Stimulated activated CD4-positive, alpha-beta T cell treated with anti-CD3 and anti-CD28 coated beads, Interleukin-2, amount 100 ng/mL, for 48 hours (primary cell): ENCODE measurements around the gene XCR1.

ENCODE experiments used
- DNase-seq, 2 donors: peaks; one replicate each; pipeline ENCODE4 v3.0.0-alpha.2; 2020

XCR1 gene

DNA sequence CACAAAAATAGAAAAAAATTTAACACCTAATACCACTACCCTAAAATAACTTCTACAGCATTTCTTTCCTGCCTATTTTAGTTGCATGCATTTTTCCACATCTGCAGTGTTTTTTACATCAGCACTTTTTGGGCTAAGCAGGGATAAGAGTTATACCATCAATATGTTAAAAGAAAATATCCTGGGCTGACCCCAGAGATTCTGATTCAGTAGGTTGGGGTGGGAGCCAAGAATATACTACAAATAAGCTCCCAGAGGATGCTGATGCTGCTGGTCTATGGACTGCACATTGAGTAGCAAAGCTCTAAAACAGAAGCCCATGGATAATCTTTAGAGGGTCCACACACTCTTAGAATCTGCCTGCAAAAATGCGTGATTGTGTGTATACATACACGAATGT lies 46.5 kb downstream of the XCR1 start:
- DNase-seq = no peak

DNA sequence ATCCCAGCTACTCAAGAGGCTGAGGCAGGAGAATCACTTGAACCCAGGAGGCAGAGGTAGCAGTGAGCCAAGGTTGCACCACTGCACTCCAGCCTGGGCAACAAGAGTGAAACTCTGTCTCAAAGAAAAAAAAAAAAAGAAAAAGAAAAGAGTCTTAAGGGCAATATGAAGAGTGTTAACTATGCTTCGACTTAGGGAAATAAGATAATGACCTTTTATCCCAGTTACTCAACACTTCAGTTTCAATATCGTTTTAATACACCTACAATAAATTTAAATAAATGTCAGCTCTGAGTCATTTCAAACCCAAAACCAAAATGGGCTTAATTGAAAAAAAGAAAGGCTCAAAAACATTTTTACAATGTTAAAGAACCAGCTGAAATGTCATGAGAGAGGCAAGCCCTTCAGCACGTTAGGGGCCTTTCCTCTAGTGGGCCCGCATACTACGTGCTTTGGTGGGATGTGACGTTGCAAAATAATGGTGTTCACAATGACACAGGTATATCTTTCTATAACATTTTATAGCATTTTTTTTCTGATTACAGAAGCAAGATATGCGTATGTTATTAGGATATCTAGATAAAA lies 47.0 kb downstream of the XCR1 start:
- no peak for DNase-seq

DNA sequence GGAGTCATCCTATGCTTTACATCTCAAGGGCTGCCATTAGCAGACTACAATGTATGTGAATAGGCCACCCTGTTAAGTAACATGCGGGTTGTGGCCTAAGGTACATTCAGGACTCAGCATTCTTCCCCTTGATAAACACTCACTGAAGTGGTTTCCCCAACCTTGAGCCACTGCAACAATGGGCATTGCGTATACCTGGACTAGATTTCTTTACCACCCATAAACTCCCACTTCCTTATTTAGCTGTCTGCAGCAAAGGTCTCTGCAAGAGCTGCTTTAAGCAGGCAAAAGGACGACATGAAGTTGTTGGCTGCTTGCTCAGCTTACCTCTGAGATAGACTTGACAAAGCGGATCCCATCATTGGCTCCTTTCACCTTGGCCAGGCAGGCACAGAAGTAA lies 47.9 kb downstream of the XCR1 start:
- DNase-seq = no peak

DNA sequence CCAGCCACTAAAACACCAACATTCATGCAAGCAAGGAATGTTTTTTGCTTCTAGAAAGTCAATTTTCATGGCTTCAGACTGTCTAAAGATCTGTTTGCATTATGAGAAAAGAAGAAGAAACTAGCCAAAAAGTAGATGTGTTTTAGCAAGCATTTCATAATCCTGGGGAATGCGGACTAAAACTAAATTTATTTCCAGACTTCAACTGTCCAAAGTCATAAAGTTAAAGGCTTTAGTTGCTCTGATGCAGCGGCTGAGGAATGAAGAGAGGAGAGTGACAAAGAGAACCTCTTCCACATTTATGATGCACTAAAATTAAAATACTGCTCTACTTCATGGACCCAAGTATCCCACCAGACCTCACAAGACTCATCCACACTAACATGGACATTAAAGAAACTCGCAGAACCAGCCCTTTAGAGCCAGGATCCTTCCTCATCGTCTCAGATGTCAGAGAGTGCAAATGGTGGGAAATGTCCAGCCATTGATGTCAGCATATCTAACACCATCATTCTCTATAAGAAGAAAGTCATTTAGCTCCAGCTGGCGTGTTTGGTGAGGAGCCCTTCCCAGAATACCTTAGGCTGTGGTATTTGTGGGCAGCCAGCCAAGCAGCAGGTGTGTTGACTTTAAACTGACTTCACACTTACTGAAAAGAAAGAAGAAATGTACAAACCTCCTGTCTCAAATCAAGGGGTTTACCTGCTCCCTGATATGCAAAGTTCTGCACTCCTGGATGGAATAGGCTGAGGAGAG lies 49.1 kb downstream of the XCR1 start:
- DNase-seq = peak; percentile 35 to 36

DNA sequence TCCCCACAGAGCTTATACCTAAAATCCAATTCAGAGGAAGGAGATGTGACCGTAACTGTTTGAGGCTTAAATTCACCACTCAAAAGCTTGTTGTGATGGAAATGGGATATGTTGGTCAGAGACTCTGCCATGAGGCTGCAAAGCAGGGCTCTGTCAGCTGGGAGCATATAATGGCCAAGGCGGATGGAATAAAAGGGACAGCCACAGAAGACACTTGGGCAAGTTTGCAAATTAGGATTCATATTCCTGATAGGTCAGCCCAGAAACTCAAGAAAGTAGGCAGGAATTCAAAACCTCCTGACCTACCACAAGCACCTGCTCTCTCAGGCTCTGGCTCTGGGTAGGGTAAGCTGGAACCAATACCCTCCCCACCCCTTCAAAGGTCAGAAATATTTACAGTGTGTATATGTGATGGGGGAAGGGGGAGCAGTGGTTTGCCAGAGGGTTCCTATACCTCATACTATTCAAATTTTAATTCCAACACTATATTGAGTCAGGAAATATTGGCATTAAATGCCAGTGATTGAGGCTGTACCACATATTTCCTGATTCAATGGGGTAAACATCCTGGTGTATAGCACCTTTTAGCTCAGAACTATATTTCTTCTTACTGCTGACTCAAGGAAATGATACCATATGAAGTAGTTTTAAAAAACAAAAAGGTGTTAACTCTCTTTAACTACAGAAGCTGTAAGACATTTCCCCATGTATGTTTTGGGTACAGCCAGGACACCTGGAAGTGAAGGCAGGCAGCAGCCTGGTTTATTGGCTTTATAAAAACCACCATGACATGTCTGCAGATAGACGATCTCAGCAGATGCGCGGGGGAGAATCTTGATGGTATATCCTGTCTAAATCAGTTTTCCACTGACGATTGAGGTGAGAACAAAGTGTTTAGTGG lies 50.8 kb downstream of the XCR1 start:
- no peak for DNase-seq

DNA sequence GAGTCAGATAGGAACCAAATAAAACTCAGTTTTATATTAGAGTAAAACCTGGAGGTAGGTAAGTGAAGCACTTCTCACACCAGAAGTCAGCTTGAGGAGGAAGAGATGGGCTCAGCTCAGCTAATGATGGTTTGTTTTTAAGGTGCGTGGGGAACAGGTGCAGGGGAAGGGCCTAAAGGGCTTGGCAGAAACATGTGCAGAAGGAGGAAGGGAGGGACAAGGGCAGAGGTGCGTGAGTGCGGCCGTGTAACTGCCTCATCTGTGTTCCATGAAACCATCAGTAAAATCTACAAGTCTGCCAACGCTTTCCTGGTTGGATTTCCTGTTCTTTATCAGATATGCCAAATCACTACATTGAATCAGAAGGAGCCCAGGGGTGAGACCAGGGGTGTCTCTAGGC lies 51.6 kb downstream of the XCR1 start:
- no peak for DNase-seq

DNA sequence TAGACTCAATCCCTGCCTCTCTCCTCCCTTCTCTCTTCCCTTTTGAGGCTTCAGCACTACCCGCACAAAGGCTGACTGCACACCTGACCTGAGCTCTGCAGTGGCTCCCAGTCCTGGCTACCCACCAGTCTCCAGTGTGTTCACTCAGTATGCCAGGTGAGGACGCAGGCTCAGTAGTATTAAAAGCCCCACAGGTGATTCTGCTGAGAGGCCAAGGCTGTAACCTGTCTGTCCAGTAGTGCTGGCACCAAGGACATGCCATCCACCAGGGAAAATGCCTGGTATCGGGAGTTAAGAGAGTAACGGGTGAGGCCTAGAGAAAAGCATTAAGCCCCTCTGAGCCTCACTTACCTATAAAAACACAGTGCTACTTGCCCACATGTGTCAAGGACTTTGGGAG lies 52.6 kb downstream of the XCR1 start:
- no peak for DNase-seq

DNA sequence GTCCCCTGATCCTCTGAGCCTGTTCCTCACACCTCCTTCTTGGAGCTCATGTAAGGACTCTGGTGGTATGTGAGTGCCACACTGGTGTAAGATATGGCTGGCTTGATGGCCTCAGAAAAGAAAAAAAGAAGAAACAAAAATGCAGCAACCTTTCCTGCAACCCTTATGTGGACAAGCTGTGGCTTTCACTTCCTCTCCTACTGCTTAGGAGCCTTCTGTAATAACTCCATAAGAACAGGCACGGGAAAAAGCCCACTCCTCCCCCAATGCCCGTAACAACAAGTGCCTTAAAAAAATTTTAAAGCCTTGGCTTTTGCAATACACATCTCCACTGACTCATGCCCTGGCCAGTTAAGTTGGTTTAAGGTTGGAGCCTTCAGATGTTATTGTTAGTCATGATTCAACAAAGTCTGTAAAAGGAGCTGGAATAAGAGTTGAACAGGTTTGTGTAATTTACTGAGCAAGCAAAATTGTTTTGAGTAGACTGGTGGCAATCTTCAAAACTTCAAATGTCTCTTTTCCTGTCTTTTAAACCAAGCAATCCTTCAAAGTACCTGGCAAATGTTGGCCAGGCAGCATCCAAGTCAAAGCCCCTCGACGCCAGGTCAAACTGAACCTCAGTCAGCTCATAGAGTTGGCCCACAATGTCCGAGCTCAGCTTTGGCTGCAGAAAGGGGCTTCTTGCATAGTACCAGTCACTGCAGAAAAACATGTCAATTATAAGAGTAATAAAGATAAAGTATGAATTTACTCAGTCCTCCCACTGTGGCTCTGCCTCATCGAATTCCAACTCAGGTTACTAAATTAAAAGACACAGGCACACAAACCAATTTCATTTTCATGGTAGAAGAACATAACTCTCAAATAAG lies 54.5 kb downstream of the XCR1 start:
- no peak for DNase-seq

DNA sequence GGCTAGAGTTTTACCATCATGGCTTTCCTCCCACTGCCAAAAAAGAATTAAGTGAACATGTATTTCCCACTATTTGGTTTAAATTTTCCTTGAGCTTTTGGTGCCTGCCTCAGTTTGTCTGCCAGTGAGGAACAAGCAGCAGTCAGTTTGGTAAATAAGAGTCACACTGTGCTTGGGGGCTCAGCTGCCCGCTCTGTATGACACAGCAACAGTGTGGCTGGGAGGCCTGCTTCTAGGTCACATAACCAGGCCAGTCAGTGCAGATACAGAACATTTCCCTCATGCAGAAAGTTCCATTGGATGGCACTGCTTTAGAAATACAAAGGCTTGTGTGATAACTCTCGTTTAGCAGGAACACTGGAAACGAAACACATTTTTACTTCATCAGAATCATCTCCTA lies 57.3 kb downstream of the XCR1 start:
- DNase-seq = no peak

DNA sequence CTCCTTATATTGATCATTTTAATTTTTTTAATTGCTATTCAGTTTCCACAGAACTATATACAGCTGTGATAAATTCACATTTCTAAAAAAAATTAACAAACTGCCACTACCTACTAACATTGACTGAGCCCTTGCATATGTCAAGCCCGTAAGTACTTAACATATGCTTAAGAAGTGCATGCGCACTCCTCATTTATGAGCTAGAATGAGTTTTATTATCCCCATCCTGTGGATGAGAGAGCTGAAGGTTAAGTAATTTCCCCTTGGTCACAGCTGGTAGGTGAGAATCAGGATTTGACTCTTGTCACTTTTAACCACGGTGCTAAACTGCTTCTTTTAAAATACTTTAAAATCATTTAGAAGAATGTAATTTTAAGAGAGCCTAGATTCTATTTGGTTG lies 58.2 kb downstream of the XCR1 start:
- DNase-seq = no peak

DNA sequence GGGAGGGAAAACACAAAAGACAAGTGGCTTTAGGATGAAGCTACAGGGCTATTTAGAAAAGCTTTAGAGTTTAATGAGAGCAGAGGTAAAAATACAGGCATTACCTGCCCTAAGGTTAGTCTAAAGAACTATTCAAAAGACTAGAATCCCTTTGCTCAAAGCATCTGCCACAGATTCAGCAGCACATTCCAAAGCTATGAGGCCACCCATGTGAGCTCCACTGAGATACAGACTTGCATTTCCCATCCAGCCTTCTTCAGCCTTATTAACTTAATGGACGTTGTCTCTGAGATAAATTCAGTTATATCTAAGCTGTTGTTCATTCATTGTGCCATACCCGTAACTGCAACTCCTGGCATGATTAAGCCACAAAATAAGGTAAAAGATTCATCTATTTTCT lies 58.6 kb downstream of the XCR1 start:
- DNase-seq = no peak

DNA sequence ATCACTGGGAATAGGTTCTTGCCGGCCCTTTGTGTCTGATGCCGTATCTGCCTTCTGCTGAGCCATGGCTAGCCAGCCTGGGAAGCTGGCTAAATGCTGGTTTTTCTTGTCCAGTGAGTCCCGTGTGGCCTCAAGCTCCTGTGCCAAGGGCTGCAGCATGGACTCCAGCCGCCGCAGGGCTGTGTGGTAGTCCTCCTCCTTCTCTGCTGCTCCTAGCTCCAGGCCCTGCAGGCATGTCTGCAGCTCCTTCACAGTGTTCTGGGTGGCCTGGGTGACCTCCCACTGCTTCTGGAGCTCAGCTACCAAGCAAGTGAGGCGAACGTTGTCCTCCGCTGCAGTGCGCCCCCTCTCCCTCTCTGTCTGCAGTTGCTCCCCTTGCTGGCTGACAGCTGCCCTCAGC lies 59.1 kb downstream of the XCR1 start:
- no peak for DNase-seq

DNA sequence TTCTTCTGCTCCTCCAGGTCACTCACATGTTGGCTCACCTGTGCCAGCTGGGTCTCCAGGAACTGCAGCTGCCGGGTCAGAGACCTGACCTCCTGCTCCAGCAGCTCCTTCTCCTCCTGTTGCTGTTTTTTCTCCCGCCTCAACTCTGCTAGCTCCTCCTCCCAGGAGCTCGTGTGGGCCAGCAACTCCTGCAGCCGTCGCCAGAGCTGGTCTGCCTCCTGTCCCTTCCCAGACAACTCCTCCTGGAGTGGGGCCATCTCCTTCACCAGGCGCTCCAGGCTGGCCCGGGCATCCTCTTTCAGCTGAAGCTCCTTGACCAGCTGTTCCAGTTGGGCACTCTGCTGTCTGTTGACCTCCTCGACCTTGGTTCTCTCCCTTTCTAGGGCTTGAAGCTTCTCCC lies 59.6 kb downstream of the XCR1 start:
- DNase-seq = no peak
